Heart left ventricle (tissue), 16 donors: ENCODE measurements around the gene GATAD1. TPM values are rescaled to one million over a fixed set of nuclear protein-coding genes. Genes with fewer than 3 reads are reported as not detected.

ENCODE experiments used
- ATAC-seq, 4 donors: fragments of 200-7000 bp; cut with Tn5 transposase; one replicate each; pipeline ENCODE4 v1.9.1; 2020 to 2022; ENCODE audit warnings: moderate library complexity in 4 of 4, mild to moderate bottlenecking in 3 of 4, moderate number of reproducible peaks in 1 of 4
- DNase-seq, 5 donors: peaks; one replicate each; pipeline ENCODE4 v3.0.0-alpha.2; 2020
- H3K27ac ChIP-seq, 12 donors: fragments of 200-600 bp; sonication (generic) in 4 of 12; one replicate each; pipeline versions ENCODE4 v1.5.0 to v1.8.0; 2016 to 2022; ENCODE audit warnings: mild to moderate bottlenecking in 2 of 12
- H3K27me3 ChIP-seq, 9 donors: fragments of 200-600 bp; sonication (generic) in 2 of 9; one replicate each; pipeline versions ENCODE4 v1.5.1 to v1.8.0; 2016 to 2022; ENCODE audit warnings: mild to moderate bottlenecking in 3 of 9
- H3K36me3 ChIP-seq, 9 donors: fragments of 200-600 bp; sonication (generic) in 2 of 9; one replicate each; pipeline versions ENCODE4 v1.5.0 to v1.8.0; 2018 to 2022; ENCODE audit warnings: mild to moderate bottlenecking in 2 of 9
- H3K4me1 ChIP-seq, 12 donors: fragments of 200-600 bp; sonication (generic) in 4 of 12; one replicate each; pipeline versions ENCODE4 v1.5.0 to v1.8.0; 2016 to 2022; ENCODE audit warnings: mild to moderate bottlenecking in 3 of 12
- H3K4me3 ChIP-seq, 12 donors: fragments of 200-600 bp; sonication (generic) in 4 of 12; one replicate each; pipeline versions ENCODE4 v1.5.0 to v1.8.0; 2017 to 2022; ENCODE audit warnings: mild to moderate bottlenecking in 9 of 12, moderate library complexity in 4 of 12
- H3K9me3 ChIP-seq, 12 donors: fragments of 200-600 bp; sonication (generic) in 4 of 12; one replicate each; pipeline versions ENCODE4 v1.5.0 to v1.8.0; 2016 to 2022; ENCODE audit warnings: mild to moderate bottlenecking in 1 of 12
- POLR2A ChIP-seq, 2 donors: fragments of 450-650 bp; IDR thresholded peaks; one replicate each; pipeline ENCODE4 v1.6.1; 2017; ENCODE audit warnings: antibody characterized with exemption in 2 of 2, mild to moderate bottlenecking in 2 of 2, moderate library complexity in 2 of 2
- WGBS, 4 donors: extraction: QIAGEN DNeasy Blood & Tissue Kit in 2 of 4; methylation state at CpG; one replicate each; pipeline versions ENCODE4 v1.1.5 to v1.1.7; 2013 to 2018; 5-methylcytosine and 5-hydroxymethylcytosine counted together
- intact Hi-C, 10 donors: fragments of 100-400 bp; cut with DNase I; formaldehyde crosslinking; loops; one replicate each; pipeline versions ENCODE4 v1.11.1 to v1.14.2; 2022
- polyA plus RNA-seq, 2 donors: library from polyadenylated mRNA; stranded (reverse); fragments of 200-250 nt; gene quantifications; one replicate each; pipeline ENCODE4 v1.2.3, GENCODE V29; 2013
- total RNA-seq, 9 donors: library from RNA; depleted of rRNA in 2 of 9; stranded (reverse); fragments of >200 nt in 2 of 9; fragmentation: NEBNext Ultra II Directional in 3 of 9; extraction: Animal tissue kit (Norgen Biotek cat#: 25700) in 3 of 9; gene quantifications; one replicate each; pipeline versions ENCODE4 v1.1.0 to v1.2.4, GENCODE V29; 2016 to 2023
- TF ChIP-seq, protein P1 (sequence below), 12 donors: fragments of 200-600 bp; sonication (generic) in 4 of 12; IDR thresholded peaks; one replicate each; pipeline versions ENCODE4 v1.5.0 to v1.8.0; 2018 to 2022; ENCODE audit warnings: antibody characterized with exemption in 12 of 12, mild to moderate bottlenecking in 5 of 12
- donor health status: ischemic (EF 13 %, LVEDD 7.1; RV severe dilation, severe dysfunction).
- donor health status: healthy with polysubstance abuse.
- donor health status: DM: no; HTN: yes; CAD: no.
- donor health status: DM: no; HTN: no; CAD: no.
- donor health status: ischemic (EF 25% LVEDD 6.9; RV normal size, moderate dysfunction).
- donor health status: ischemic (EF 25% LVEDD 5.7; RV mildly dilated, moderate dysfunction).
- donor health status: healthy.
- donor health status: DM: yes; HTN: yes; CAD: no.
- donor health status: ischemic (EF 35%, LVEDD 5.7; RV mildly dilated, moderate dysfunction).
- donor health status: nonischemic (EF 11% LVEDD 7.7; RV severe dilation, severe dysfunction).
- donor health status: DM: yes; HTN: yes; CAD: no.
- donor health status: PGD.
- donor health status: ischemic (EF 29% LVEDD 5.4; RV normal size, mild dysfunction).
- donor health status: nonischemic (EF 23%, LVEDD 6.1; RV moderate dilation, normal function).

The GATAD1 gene
- total and polyA plus RNA-seq, 11 donors, result 8.5 to 20.5 (median 13.8) TPM

GRCh38 chr7:92427193-92427592 is 20.1 kb upstream of the GATAD1 start:
- TF ChIP-seq, protein P1, sequence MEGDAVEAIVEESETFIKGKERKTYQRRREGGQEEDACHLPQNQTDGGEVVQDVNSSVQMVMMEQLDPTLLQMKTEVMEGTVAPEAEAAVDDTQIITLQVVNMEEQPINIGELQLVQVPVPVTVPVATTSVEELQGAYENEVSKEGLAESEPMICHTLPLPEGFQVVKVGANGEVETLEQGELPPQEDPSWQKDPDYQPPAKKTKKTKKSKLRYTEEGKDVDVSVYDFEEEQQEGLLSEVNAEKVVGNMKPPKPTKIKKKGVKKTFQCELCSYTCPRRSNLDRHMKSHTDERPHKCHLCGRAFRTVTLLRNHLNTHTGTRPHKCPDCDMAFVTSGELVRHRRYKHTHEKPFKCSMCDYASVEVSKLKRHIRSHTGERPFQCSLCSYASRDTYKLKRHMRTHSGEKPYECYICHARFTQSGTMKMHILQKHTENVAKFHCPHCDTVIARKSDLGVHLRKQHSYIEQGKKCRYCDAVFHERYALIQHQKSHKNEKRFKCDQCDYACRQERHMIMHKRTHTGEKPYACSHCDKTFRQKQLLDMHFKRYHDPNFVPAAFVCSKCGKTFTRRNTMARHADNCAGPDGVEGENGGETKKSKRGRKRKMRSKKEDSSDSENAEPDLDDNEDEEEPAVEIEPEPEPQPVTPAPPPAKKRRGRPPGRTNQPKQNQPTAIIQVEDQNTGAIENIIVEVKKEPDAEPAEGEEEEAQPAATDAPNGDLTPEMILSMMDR (IDR thresholded peaks at IDR 0.05), result no peak
- no peak for TF ChIP-seq POLR2A (IDR thresholded peaks at IDR 0.05)
- 83 to 90% (median 89%) methylated on average over 3 of the region's 3 CpGs for WGBS, 4 donors

DNA sequence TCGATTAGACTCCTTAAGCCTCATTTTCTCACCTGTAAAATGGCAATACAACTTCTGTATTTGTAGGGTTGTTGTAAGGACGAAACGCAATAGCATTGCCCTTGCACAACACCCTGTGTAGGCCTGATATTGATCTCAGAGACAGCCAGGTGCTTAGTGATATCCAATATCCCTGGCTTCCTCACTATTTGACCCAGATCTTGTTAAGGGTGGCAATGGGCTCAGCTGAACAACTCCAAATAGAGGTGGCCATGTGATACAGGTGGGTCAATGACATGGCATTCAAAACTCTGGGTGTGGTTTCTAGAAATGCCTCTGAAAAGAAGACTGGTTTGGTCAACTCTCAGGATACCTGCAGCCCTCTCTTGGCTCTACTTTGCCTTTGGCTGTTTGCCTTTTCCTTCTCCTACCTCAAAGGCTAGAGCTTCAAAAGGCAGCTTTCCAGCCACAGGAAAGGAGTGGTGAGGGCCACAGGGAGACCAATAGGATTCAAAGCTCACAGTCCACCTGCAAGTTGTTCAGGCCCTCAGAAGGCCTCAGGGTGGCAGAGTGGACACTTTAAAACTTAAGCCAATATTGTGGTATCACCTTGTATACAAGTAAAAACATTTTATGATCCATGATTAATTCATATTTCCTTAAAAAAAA is 14.9 kb upstream of the GATAD1 start:
- ATAC-seq (no peak), DNase-seq (no peak)
- no peaks in the 10 kb centered on the region for H3K36me3 ChIP-seq
- 70 to 94% (median 88%) methylated on average over 3 of the region's 3 CpGs for WGBS, 4 donors
- peaks cover 0 to 5% (median 0%) of the 10 kb centered on the region in 9 donors for H3K27me3 ChIP-seq
- no peaks in the 10 kb centered on the region for H3K4me1 ChIP-seq
- no peak overlapping the region for H3K4me3 ChIP-seq
- no peaks in the 10 kb centered on the region for H3K9me3 ChIP-seq
- no peak overlapping the region for H3K27ac ChIP-seq
- TF ChIP-seq, protein P1 (IDR thresholded peaks at IDR 0.05), result no peak
- no peak for TF ChIP-seq POLR2A (IDR thresholded peaks at IDR 0.05)
- intact Hi-C loops, result no loop called here

More at GRCh38 chr7:92427193-92427592, 20.1 kb upstream of the GATAD1 start:
- Histone ChIP-seq H3K9me3 (no peaks in the 10 kb centered on the region), H3K4me1 (peaks cover 0 to 10% (median 0%) of the 10 kb centered on the region in 12 donors), H3K27ac (no peak overlapping the region), H3K36me3 (no peaks in the 10 kb centered on the region), H3K4me3 (no peak overlapping the region), H3K27me3 (peaks cover 0 to 13% (median 9%) of the 10 kb centered on the region in 9 donors)
- intact Hi-C loops, result loop anchor here in 2 of 10 donors (10.0 kb wide), 1 partner anchor 628 kb away; no protein-coding TSS in a partner anchor
- no peak for DNase-seq
- no peak for ATAC-seq

GRCh38 chr7:92433019-92433418 is 14.3 kb upstream of the GATAD1 start:
- Histone ChIP-seq H3K27me3 (peaks cover 0 to 5% (median 0%) of the 10 kb centered on the region in 9 donors), H3K4me3 (no peak overlapping the region), H3K4me1 (no peaks in the 10 kb centered on the region), H3K27ac (no peak overlapping the region), H3K36me3 (no peaks in the 10 kb centered on the region), H3K9me3 (no peaks in the 10 kb centered on the region)
- 89 to 95% (median 93%) methylated on average over 8 of the region's 8 CpGs for WGBS, 4 donors
- DNase-seq (no peak), ATAC-seq (no peak)
- intact Hi-C loops, result no loop called here
- TF ChIP-seq, protein P1 (IDR thresholded peaks at IDR 0.05), result no peak
- TF ChIP-seq POLR2A (IDR thresholded peaks at IDR 0.05), result no peak

DNA sequence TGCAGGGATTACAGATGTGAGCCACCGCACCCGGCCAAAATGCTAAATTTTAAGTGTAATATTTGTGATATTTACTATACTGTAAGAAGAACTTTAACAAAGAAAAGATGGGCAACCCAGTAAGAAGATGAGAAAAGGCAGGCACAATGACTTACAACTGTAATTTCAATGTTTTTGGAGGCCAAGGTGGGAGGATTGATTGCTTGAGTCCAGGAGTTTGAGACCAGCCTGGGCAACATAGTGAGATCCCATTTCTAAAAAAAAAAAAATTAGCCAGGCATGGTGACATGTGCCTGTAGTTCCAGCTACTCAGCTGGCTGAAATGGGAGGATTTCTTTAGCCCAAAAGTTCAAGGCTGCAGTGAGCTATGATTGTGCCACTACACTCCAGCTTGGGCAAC is 11.7 kb upstream of the GATAD1 start:
- H3K27ac ChIP-seq, result no peak overlapping the region
- no peaks in the 10 kb centered on the region for H3K4me1 ChIP-seq
- TF ChIP-seq, protein P1 (IDR thresholded peaks at IDR 0.05), result no peak
- no peak for TF ChIP-seq POLR2A (IDR thresholded peaks at IDR 0.05)
- peaks cover 0 to 5% (median 0%) of the 10 kb centered on the region in 9 donors for H3K27me3 ChIP-seq
- H3K36me3 ChIP-seq, result no peaks in the 10 kb centered on the region
- H3K4me3 ChIP-seq, result no peak overlapping the region
- ATAC-seq (no peak), DNase-seq (no peak)
- intact Hi-C loops, result no loop called here
- WGBS, 4 donors, result 93 to 98% (median 95%) methylated on average over 2 of the region's 2 CpGs
- no peaks in the 10 kb centered on the region for H3K9me3 ChIP-seq
